ENCODE results near the gene NHS. TPM values are rescaled to one million over a fixed set of nuclear protein-coding genes. Genes with fewer than 3 reads are reported as not detected.
A peak's percentile ranks its signal among the peaks of the same experiment; 100 is the strongest.

NHS gene
- total and polyA plus RNA-seq, 11 donors, result 0.22 to 3.4 (median 1.1) TPM

DNA sequence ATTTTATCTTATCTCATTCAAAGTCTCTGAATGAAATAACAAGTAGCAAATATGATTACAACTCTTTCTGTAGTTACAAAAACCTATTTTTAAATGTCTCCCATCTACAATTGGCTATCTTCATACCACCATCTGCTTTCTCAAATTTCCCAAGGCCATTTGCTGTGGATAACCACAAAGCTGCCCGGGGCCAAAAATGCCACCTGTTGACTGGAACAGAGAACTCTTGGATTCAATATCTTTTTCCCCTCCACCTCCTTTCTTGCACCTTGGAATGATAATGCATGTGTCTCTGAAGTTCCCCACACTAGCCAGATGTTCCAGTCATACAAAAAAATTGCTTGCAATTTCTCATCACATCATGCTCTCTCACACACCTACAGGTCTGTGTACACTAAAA, 269.0 kb downstream of the NHS start:
- intact Hi-C loops (cut with DNase I), result no loop called here
- H3K27me3 ChIP-seq, result peaks cover 0 to 9% (median 0%) of the 10 kb centered on the region in 9 donors
- H3K9me3 ChIP-seq, result no peaks in the 10 kb centered on the region
- no peak overlapping the region for H3K4me3 ChIP-seq
- H3K36me3 ChIP-seq, result no peaks in the 10 kb centered on the region
- ATAC-seq (no peak), DNase-seq (no peak)
- H3K27ac ChIP-seq, result no peak overlapping the region
- no peak for TF ChIP-seq POLR2A (IDR thresholded peaks at IDR 0.05)
- TF ChIP-seq, protein P1, sequence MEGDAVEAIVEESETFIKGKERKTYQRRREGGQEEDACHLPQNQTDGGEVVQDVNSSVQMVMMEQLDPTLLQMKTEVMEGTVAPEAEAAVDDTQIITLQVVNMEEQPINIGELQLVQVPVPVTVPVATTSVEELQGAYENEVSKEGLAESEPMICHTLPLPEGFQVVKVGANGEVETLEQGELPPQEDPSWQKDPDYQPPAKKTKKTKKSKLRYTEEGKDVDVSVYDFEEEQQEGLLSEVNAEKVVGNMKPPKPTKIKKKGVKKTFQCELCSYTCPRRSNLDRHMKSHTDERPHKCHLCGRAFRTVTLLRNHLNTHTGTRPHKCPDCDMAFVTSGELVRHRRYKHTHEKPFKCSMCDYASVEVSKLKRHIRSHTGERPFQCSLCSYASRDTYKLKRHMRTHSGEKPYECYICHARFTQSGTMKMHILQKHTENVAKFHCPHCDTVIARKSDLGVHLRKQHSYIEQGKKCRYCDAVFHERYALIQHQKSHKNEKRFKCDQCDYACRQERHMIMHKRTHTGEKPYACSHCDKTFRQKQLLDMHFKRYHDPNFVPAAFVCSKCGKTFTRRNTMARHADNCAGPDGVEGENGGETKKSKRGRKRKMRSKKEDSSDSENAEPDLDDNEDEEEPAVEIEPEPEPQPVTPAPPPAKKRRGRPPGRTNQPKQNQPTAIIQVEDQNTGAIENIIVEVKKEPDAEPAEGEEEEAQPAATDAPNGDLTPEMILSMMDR (IDR thresholded peaks at IDR 0.05), result no peak
- WGBS, 4 donors, result 88 to 96% (median 93%) methylated on average over 1 of the region's 1 CpG
- H3K4me1 ChIP-seq, result no peaks in the 10 kb centered on the region

DNA sequence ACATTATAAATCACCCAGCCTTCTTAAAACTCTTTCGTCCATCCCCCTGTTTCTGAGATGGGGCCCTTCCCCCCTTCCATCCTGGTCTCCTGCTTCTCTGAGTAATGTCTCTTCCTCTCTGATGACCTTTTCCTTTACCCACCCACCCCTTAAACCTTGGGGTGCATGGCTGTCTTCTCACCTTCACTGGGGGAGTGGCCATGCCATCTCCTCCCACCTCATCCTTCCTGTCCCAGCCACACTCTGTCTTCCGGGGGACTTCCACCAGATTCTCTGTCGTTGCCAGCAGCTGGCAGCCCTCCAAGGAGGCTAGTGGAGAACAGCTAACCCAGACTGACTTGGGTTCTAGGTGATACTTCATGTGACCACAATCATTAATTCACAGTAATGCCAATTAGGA, 279.1 kb downstream of the NHS start:
- intact Hi-C loops (cut with DNase I), result no loop called here
- ATAC-seq, result no peak
- TF ChIP-seq POLR2A (IDR thresholded peaks at IDR 0.05), result no peak
- TF ChIP-seq, protein P1 (IDR thresholded peaks at IDR 0.05), result no peak
- Histone ChIP-seq H3K36me3 (no peaks in the 10 kb centered on the region), H3K27ac (no peak overlapping the region), H3K4me3 (no peak overlapping the region), H3K4me1 (peaks cover 0 to 26% (median 0%) of the 10 kb centered on the region in 12 donors), H3K9me3 (no peaks in the 10 kb centered on the region), H3K27me3 (peaks cover 0 to 24% (median 0%) of the 10 kb centered on the region in 9 donors)
- WGBS, 4 donors, result 48 to 58% (median 52%) methylated on average over 3 of the region's 3 CpGs
- DNase-seq, result no peak

DNA sequence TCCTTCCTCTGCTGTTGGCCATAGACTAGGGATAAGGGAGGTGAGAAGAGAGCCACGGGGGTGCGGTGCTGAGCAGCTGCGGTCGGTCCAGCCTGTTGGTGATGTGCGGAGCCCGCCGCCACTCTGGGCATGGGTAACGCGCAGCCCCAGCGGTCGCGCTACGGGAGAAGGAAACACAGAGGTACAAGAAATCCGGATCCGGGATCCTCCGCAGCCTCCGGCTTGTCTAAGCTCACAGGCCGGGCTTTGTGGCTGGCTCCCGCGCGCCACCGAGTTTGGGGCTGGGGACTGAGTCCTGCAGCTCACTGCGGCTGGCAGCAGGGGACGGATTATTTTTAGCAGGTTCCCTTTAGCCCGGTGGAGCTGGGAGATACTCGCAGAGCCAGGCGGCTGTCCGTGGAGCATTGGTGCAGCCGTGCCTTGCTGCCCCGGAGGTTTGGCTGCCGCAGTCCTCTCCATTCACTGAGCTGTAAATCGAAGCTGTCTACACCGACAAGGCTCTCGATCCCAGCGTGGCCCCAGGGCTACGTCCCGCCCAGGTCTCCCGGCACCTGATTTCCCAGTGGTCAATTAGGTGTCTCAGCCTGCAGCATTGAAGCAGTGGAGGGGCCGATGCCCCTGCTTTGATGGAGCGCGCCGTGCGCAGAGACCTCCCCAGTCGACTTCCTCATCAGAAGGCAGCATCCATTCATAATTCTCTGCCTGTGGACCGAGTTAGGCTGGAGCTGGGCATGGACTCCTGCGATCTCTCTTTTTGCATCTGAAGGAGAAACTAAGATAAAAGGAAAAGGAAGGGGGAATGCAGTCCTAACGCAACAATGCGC, 280.4 kb downstream of the NHS start:
- ATAC-seq (peak in 3 of 4 donors; percentile 57 to 65 (median 64)), DNase-seq (peak in 2 of 5 donors; percentile 5 to 30)
- Histone ChIP-seq H3K36me3 (no peaks in the 10 kb centered on the region), H3K27me3 (peaks cover 0 to 26% (median 0%) of the 10 kb centered on the region in 9 donors), H3K9me3 (no peaks in the 10 kb centered on the region), H3K27ac (no peak overlapping the region), H3K4me3 (peak overlapping the region in 11 of 12 donors; percentile 16 to 45 (median 32)), H3K4me1 (peaks cover 0 to 26% (median 0%) of the 10 kb centered on the region in 12 donors)
- TF ChIP-seq, protein P1 (IDR thresholded peaks at IDR 0.05), result no peak
- no peak for TF ChIP-seq POLR2A (IDR thresholded peaks at IDR 0.05)
- intact Hi-C loops (cut with DNase I), result no loop called here
- 1 to 44% (median 17%) methylated on average over 37 to 48 of the region's 48 CpGs for WGBS, 4 donors

DNA sequence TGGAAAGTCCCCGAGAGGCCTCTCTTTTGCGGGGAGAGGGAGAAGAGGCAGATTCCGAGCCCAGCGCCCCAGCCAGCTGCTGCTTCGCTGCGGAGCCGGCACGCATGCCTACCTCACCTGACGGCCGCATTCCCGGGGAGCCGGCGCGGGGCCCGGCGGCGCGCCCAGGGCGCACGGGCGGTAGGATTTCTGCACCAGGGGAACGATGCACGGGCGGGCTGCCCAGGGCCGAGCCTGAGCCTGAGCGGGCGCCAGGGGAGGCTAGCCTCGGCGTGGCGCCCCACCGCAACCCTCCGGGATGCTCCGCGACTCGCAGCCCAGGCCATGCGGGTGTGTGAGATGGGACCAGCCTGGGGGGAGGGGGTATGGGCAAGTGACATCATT, 281.0 kb downstream of the NHS start:
- 1 to 37% (median 19%) methylated on average over 9 to 36 of the region's 36 CpGs for whole genome bisulfite sequencing, 4 donors
- Histone ChIP-seq H3K4me1 (peaks cover 0 to 26% (median 0%) of the 10 kb centered on the region in 12 donors), H3K27ac (no peak overlapping the region), H3K4me3 (peak overlapping the region in 11 of 12 donors; percentile 16 to 45 (median 32)), H3K36me3 (no peaks in the 10 kb centered on the region), H3K9me3 (no peaks in the 10 kb centered on the region), H3K27me3 (peaks cover 0 to 27% (median 0%) of the 10 kb centered on the region in 9 donors)
- intact Hi-C loops (cut with DNase I), result no loop called here
- ATAC-seq (peak in 1 of 4 donors; percentile 31), DNase-seq (peak in 2 of 5 donors; percentile 19 to 55)
- TF ChIP-seq, protein P1 (IDR thresholded peaks at IDR 0.05), result no peak
- TF ChIP-seq POLR2A (IDR thresholded peaks at IDR 0.05), result no peak
